K562 (cell line): ENCODE data around the gene KCNQ4. TPM values are rescaled to one million over a fixed set of nuclear protein-coding genes. Genes with fewer than 3 reads are reported as not detected.
A peak's percentile ranks its signal among the peaks of the same experiment; 100 is the strongest.

Source experiments
- ATAC-seq: fragments of 200-7000 bp; cut with Tn5 transposase; 3 replicates; pipeline ENCODE4 v1.9.1; 2020; ENCODE audit warnings: moderate library complexity
- BruUV-seq: library from RNA; stranded (reverse); fragments of 400-500 nt; replicated peaks from 2 replicates; lab custom pipeline; 2021; lab: Mats Ljungman, UMichigan
- CTCF ChIA-PET: fragments of 300-600 bp; formaldehyde crosslinking; extraction: SDS; loops from one replicate; lab custom pipeline; 2021; ENCODE audit warnings: low intra/inter-chr PET ratio; lab: Yijun Ruan, JAX
- POLR2A ChIA-PET: fragments of 300-600, 350-650 bp; sonication (Branson Sonifier 250); formaldehyde crosslinking; extraction: SDS; loops from one replicate; lab custom pipeline; 2021; ENCODE audit warnings: antibody characterized with exemption, inconsistent platforms; lab: Yijun Ruan, JAX
- DNase-seq, 4 experiments: peaks; one replicate each; pipeline versions ENCODE4 v3.0.0 to v3.0.0-alpha.2; 2011 to 2018; ENCODE audit warnings: low spot score in 3 of 4, mixed read lengths in 3 of 4; ENCODE audit errors: extremely low read depth in 1 of 4
- FAIRE-seq: peaks from 2 replicates; lab custom pipeline; 2011; peaks lifted over from hg19 to GRCh38; lab: Jason Lieb, UNC
- H2AFZ ChIP-seq: 2 replicates; pipeline ENCODE4 v1.6.0; 2011; ENCODE audit warnings: low read depth, low read length, control low read depth, inconsistent platforms
- H3K27ac ChIP-seq: fragments of 200-600 bp; 3 replicates; pipeline ENCODE4 v1.8.0; 2011; ENCODE audit warnings: low read depth, mild to moderate bottlenecking, control low read depth, inconsistent platforms, low read length, moderate library complexity, mixed read lengths; ENCODE audit errors: extremely low read depth
- H3K27me3 ChIP-seq, 2 experiments: fragments of 300-600 bp in 1 of 2; 2 replicates in 1 of 2; 3 replicates in 1 of 2; pipeline versions ENCODE4 v1.6.0 to v1.8.0; 2011; ENCODE audit warnings: inconsistent platforms in 2 of 2, low read length in 2 of 2, mild to moderate bottlenecking in 1 of 2, mixed read lengths in 1 of 2, moderate library complexity in 1 of 2; ENCODE audit not compliant: control insufficient read depth in 2 of 2, insufficient read depth in 2 of 2
- H3K36me3 ChIP-seq: fragments of 300-600 bp; 3 replicates; pipeline ENCODE4 v1.8.0; 2011; ENCODE audit warnings: mild to moderate bottlenecking, low read length, inconsistent platforms; ENCODE audit not compliant: control insufficient read depth, insufficient read depth
- H3K4me1 ChIP-seq, 2 experiments: fragments of 200-600 bp in 1 of 2; replicated peaks in 1 of 2; 2 replicates in 1 of 2; 3 replicates in 1 of 2; pipeline versions ENCODE4 v1.5.1 to v1.8.0; 2011; ENCODE audit warnings: inconsistent platforms in 2 of 2, low read length in 2 of 2, mild to moderate bottlenecking in 1 of 2, mixed read lengths in 1 of 2, moderate library complexity in 1 of 2; ENCODE audit not compliant: control insufficient read depth in 2 of 2, insufficient read depth in 2 of 2
- H3K4me2 ChIP-seq: 2 replicates; pipeline ENCODE4 v1.6.1; 2011; ENCODE audit warnings: low read length, control low read depth, inconsistent platforms, mixed read lengths; ENCODE audit not compliant: insufficient read depth
- H3K4me3 ChIP-seq: fragments of 200-600 bp; sonication (generic), shearing (Covaris generic); 2 replicates; pipeline ENCODE4 v1.5.1; 2016; ENCODE audit warnings: control low read depth, inconsistent platforms
- H3K79me2 ChIP-seq: fragments of 200-600 bp; 3 replicates; pipeline ENCODE4 v1.8.0; 2011; ENCODE audit warnings: low read length, inconsistent platforms; ENCODE audit not compliant: control insufficient read depth, insufficient read depth
- H3K9ac ChIP-seq, 2 experiments: 2 replicates each; pipeline versions ENCODE4 v1.6.0 to v1.6.1; 2011; ENCODE audit warnings: low read depth in 2 of 2, low read length in 2 of 2, control low read depth in 1 of 2, inconsistent platforms in 1 of 2, mild to moderate bottlenecking in 1 of 2, mixed read lengths in 1 of 2; ENCODE audit not compliant: insufficient read depth in 1 of 2
- H3K9me1 ChIP-seq: one replicate; pipeline ENCODE4 v1.6.0; 2011; ENCODE audit warnings: inconsistent platforms, mild to moderate bottlenecking, low read length, moderate library complexity; ENCODE audit not compliant: control insufficient read depth, insufficient read depth
- H3K9me3 ChIP-seq: replicated peaks from 2 replicates; pipeline ENCODE4 v1.5.1; 2011; ENCODE audit warnings: low read depth, low read length, inconsistent platforms; ENCODE audit not compliant: control insufficient read depth, insufficient read depth
- H4K20me1 ChIP-seq: replicated peaks from 2 replicates; pipeline ENCODE4 v1.6.1; 2011; ENCODE audit warnings: low read length, inconsistent platforms, mixed read lengths; ENCODE audit not compliant: control insufficient read depth, insufficient read depth
- BRF2 ChIP-seq: IDR thresholded peaks from 3 replicates; pipeline ENCODE4 v1.6.1; 2011; ENCODE audit warnings: borderline replicate concordance, mild to moderate bottlenecking; ENCODE audit not compliant: insufficient read length, insufficient read depth
- CREB1 ChIP-seq, 2 experiments: sonication (generic) in 1 of 2; formaldehyde crosslinking in 1 of 2; IDR thresholded peaks; 2 replicates each; pipeline versions ENCODE4 v1.6.1 to v1.8.0; 2012 to 2022; ENCODE audit warnings: inconsistent platforms in 1 of 2, mild to moderate bottlenecking in 1 of 2, missing genetic modification reagents in 1 of 2, moderate library complexity in 1 of 2
- ELF2 ChIP-seq: fragments of 250-450 bp; sonication (Bioruptor Pico); IDR thresholded peaks from 2 replicates; pipeline ENCODE4 v1.5.0; 2021; ENCODE audit warnings: mild to moderate bottlenecking
- FOXP1 ChIP-seq: sonication (generic); formaldehyde crosslinking; IDR thresholded peaks from 2 replicates; pipeline ENCODE4 v1.8.0; 2022; ENCODE audit warnings: mild to moderate bottlenecking, missing genetic modification reagents
- HCFC1 ChIP-seq: IDR thresholded peaks from 2 replicates; pipeline ENCODE4 v1.6.1; 2012; ENCODE audit warnings: low read depth, low read length, improper control_type of control experiment
- MAFF ChIP-seq: IDR thresholded peaks from 2 replicates; pipeline ENCODE4 v1.6.1; 2012; ENCODE audit warnings: low read length, improper control_type of control experiment
- MAFG ChIP-seq: fragments of 450-650 bp; conservative IDR thresholded peaks from 2 replicates; pipeline ENCODE4 v1.6.1; 2016; ENCODE audit warnings: missing genetic modification characterization, missing compliant biosample characterization
- MAFK ChIP-seq: IDR thresholded peaks from 2 replicates; pipeline ENCODE4 v1.6.1; 2011; ENCODE audit warnings: low read length, improper control_type of control experiment
- STAT5B ChIP-seq: fragments of 250-450 bp; sonication (Bioruptor Pico); IDR thresholded peaks from 2 replicates; pipeline ENCODE4 v1.8.0; 2021; ENCODE audit warnings: mild to moderate bottlenecking, inconsistent platforms
- ZNF316 ChIP-seq: fragments of 450-650 bp; IDR thresholded peaks from 2 replicates; pipeline ENCODE4 v1.6.1; 2016
- WGBS: fragments of 100-300 bp; shearing (Covaris generic); methylation state at CpG from one replicate; pipeline ENCODE4 v1.1.6; 2016; ENCODE audit warnings: low coverage, mixed read lengths; ENCODE audit not compliant: insufficient coverage; ENCODE audit errors: missing lambda C conversion rate; 5-methylcytosine and 5-hydroxymethylcytosine counted together
- in situ Hi-C: fragments of 300-500 bp; cut with MboI; formaldehyde crosslinking; loops from 4 replicates; pipeline ENCODE4 v1.15.0; 2018; ENCODE audit warnings: inconsistent platforms, mixed read lengths
- intact Hi-C: fragments of 100-400 bp; cut with micrococcal nuclease; formaldehyde crosslinking; loops from 2 replicates; pipeline ENCODE4 v1.14.2; 2022
- polyA plus RNA-seq, 8 experiments: library from polyadenylated mRNA; depleted of rRNA in 4 of 8; stranded (reverse) in 5 of 8; unstranded in 3 of 8; fragments of >200 nt; fragmentation: Nextera tagmentation in 2 of 8; fragmentation: Illumina TruSeq in 1 of 8; extraction: Ambion mirVana in 2 of 8; extraction: Trizol in 1 of 8; gene quantifications; 2 replicates each; pipeline versions ENCODE4 v1.2.1 to v1.2.3, GENCODE V29; 2011 to 2014; ENCODE audit warnings: inconsistent platforms in 1 of 8, missing spikeins in 1 of 8
- total RNA-seq, 7 experiments: library from RNA; depleted of rRNA in 6 of 7; stranded (reverse); fragments of >200 nt in 6 of 7; fragmentation: Illumina TruSeq in 2 of 7; extraction: Trizol in 2 of 7; gene quantifications; 2 replicates each; pipeline versions ENCODE4 v1.2.1 to v1.2.3, GENCODE V29; 2011 to 2021; ENCODE audit warnings: low replicate concordance in 1 of 7
- TF ChIP-seq, protein P1 (sequence below), 2 experiments: fragments of 450-650 bp; IDR thresholded peaks; 2 replicates each; pipeline ENCODE4 v1.6.1; 2016; ENCODE audit warnings: mild to moderate bottlenecking in 2 of 2, borderline replicate concordance in 1 of 2, low read depth in 1 of 2, moderate library complexity in 1 of 2

KCNQ4 gene
- total and polyA plus RNA-seq, 9 of the 15 experiments (the other 6 are each of a cell fraction or from before 2014, with no cell fraction given) = 0.07 to 4.1 (median 0.79) TPM

GRCh38 chr1:40792036-40792435 lies 8.4 kb downstream of the KCNQ4 start:
- no peaks in the 10 kb centered on the region for H3K9me3 ChIP-seq
- 46% methylated on average over 6 of the region's 7 CpGs for WGBS
- TF ChIP-seq MAFF (peak; percentile 18), MAFG (tag) (peak; percentile 49; the same call in 1 of the 2 replicates), ZNF316 (peak; percentile 67), MAFK (0 out of 2 replicates have a peak, but pooled peaks have one; percentile 17), BRF2 (no peak), HCFC1 (no peak), ELF2 (CRISPR knock-in tag) (no peak), STAT5B (CRISPR knock-in tag) (no peak), CREB1 (IDR thresholded peaks at IDR 0.05) (no peak), CREB1 (CRISPR knock-in tag; IDR thresholded peaks at IDR 0.05) (no peak), FOXP1 (no peak)
- TF ChIP-seq, protein P1, sequence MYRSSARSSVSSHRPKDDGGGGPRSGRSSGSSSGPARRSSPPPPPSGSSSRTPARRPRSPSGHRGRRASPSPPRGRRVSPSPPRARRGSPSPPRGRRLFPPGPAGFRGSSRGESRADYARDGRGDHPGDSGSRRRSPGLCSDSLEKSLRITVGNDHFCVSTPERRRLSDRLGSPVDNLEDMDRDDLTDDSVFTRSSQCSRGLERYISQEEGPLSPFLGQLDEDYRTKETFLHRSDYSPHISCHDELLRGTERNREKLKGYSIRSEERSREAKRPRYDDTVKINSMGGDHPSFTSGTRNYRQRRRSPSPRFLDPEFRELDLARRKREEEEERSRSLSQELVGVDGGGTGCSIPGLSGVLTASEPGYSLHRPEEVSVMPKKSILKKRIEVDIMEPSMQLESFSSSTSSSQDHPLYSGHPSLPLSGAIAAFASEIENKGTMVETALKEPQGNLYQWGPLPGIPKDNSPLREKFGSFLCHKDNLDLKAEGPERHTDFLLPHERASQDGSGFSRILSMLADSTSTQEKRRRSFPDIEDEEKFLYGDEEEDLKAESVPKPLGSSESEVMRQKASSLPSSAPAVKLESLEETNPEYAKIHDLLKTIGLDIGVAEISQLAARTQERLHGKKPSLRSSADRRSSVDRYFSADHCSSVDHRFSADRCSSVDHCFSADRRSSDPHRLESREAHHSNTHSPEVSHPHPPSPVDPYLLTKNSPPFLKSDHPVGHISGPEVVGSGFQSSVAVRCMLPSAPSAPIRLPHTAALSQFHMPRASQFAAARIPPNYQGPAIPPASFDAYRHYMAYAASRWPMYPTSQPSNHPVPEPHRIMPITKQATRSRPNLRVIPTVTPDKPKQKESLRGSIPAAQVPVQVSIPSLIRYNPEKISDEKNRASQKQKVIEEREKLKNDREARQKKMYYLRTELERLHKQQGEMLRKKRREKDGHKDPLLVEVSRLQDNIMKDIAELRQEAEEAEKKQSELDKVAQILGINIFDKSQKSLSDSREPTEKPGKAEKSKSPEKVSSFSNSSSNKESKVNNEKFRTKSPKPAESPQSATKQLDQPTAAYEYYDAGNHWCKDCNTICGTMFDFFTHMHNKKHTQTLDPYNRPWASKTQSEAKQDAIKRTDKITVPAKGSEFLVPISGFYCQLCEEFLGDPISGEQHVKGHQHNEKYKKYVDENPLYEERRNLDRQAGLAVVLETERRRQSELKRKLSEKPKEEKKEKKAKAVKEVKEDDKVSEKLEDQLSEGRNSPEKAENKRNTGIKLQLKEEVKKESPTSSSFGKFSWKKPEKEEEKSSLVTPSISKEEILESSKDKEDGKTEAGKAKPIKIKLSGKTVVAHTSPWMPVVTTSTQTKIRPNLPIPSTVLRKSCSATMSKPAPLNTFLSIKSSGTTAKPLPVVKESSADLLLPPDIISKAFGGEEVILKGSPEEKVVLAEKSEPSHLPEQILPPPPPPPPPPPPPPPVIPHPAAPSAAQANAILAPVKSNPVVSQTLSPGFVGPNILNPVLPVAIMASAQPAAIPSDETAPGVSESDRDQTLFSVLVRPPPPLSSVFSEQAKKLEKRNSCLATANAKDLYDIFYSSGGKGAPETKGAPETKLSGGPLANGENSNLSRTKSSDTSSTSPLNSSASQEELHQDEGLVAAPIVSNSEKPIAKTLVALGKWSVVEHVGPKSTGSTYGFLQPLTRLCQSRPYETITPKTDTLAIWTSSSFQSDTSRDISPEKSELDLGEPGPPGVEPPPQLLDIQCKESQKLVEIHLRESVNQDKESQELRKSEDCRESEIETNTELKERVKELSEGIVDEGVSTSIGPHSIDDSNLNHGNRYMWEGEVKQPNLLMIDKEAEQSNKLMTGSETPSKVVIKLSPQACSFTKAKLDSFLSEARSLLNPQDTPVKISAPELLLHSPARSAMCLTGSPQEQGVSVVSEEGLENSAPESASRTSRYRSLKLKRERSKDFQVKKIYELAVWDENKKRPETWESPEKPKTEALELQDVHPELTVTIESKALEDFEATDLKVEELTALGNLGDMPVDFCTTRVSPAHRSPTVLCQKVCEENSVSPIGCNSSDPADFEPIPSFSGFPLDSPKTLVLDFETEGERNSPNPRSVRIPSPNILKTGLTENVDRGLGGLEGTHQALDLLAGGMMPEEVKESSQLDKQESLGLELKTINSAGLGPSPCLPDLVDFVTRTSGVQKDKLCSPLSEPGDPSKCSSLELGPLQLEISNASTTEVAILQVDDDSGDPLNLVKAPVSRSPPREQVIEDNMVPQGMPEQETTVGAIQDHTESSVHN (IDR thresholded peaks at IDR 0.05; ENCODE audit: borderline replicate concordance in 1 of 2, low read depth in 1 of 2) = no peak
- TF ChIP-seq, all 486 proteins: peak for 4
- Histone ChIP-seq H3K9me1 (no peaks in the 10 kb centered on the region), H3K4me3 (no peak overlapping the region), H4K20me1 (peaks cover 14% of the 10 kb centered on the region), H2AFZ (no peak overlapping the region), H3K27me3 (no peaks in the 10 kb centered on the region), H3K36me3 (no peaks in the 10 kb centered on the region), H3K79me2 (no peaks in the 10 kb centered on the region), H3K4me2 (no peak overlapping the region), H3K4me1 (peaks cover 0 to 11% of the 10 kb centered on the region in 2 experiments; a peak in 3 of 5 replicates), H3K27ac (no peak overlapping the region), H3K9ac (no peak overlapping the region; a peak in 1 of 4 replicates)
- no peak for FAIRE-seq
- DNase-seq = no peak
- POLR2A ChIA-PET = interaction anchor here (0.6 to 1.5 kb wide), 3 partner anchors 10 to 136 kb away, joined by 3 to 4 read pairs (median 3); no protein-coding TSS in a partner anchor
- BruUV-seq = no TSS peak
- ATAC-seq = no peak
- intact Hi-C loops = no loop called here
- CTCF ChIA-PET = no interaction called here
- in situ Hi-C loops = no loop called here
